Measurements from ENCODE around the gene GRIK3. TPM values are rescaled to one million over a fixed set of nuclear protein-coding genes. Genes with fewer than 3 reads are reported as not detected.

GRIK3 gene
- total and polyA plus RNA-seq, 2 of the 8 experiments (the other 6 are each of a cell fraction or from before 2014, with no cell fraction given) = 2.1 to 3.4 TPM

DNA sequence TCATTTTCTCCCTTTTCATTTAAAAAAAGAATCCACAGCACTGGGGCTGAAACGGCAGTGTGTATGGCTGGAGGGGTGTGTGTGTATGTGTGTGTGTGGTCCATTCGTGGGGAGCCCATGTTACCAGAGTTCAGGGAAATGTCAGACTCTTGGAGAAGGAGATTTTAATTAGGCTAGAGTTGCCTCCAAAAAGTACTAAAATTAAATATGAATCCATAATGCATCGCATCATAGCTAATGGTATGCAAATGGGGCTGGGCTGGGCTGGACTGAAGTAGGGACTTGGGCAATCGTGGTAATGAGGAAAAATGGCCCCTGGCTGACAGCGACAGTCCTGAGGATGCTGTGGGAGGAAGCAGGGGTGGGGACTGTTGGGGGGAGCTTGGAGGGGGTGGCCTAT lies 24.8 kb downstream of the GRIK3 start:
- Histone ChIP-seq H2BK15ac (ENCODE audit: low read length) (no peak overlapping the region), H2BK120ac (replicated peaks; ENCODE audit: low read depth, low read length) (no peak overlapping the region), H3K56ac (replicated peaks; ENCODE audit: insufficient read length, low read depth, low read length) (no peak overlapping the region), H3K9ac (replicated peaks in 1 of 4; ENCODE audit: extremely low read depth in 1 of 4, low read depth in 3 of 4, low read length in 3 of 4) (no peak overlapping the region), H3K23me2 (ENCODE audit: low read depth, low read length) (no peaks in the 10 kb centered on the region), H4K8ac (ENCODE audit: extremely low read depth, insufficient read depth, low read length) (no peak overlapping the region; the same call in 1 of the 2 replicates), H3K4ac (replicated peaks; ENCODE audit: insufficient read length, low read depth, low read length) (no peak overlapping the region), H2AK5ac (ENCODE audit: low read depth, low read length) (no peak overlapping the region), H3K9me3 (ENCODE audit: insufficient read depth in 2 of 2, low read depth in 1 of 2, low read length in 1 of 2) (no peaks in the 10 kb centered on the region), H3K18ac (ENCODE audit: extremely low read depth, low read length) (no peak overlapping the region), H3K23ac (ENCODE audit: insufficient read length) (no peak overlapping the region), H3K27me3 (replicated peaks in 1 of 4; ENCODE audit: control insufficient read depth in 3 of 4, extremely low read depth in 1 of 4, insufficient read depth in 3 of 4, low read length in 3 of 4) (no peaks in the 10 kb centered on the region; a peak in 1 of 7 replicates), H2BK5ac (ENCODE audit: low read depth, low read length) (no peak overlapping the region), H4K91ac (replicated peaks; ENCODE audit: insufficient read length, low read length) (no peak overlapping the region), H3K14ac (ENCODE audit: insufficient read length) (no peak overlapping the region), H3K4me3 (ENCODE audit: extremely low read depth in 1 of 4, insufficient read depth in 2 of 4, low read depth in 3 of 4, low read length in 4 of 4) (no peak overlapping the region), H3K79me2 (ENCODE audit: control insufficient read depth in 1 of 2, insufficient read depth in 2 of 2, low read length in 2 of 2) (no peaks in the 10 kb centered on the region), H2BK20ac (ENCODE audit: low read length) (no peak overlapping the region), H3K27ac (ENCODE audit: low read depth, low read length) (no peak overlapping the region), H4K5ac (ENCODE audit: insufficient read length, low read depth, low read length) (no peak overlapping the region), H3K36me3 (ENCODE audit: control insufficient read depth in 2 of 4, insufficient read depth in 4 of 4, low read length in 3 of 4) (no peaks in the 10 kb centered on the region), H2AFZ (ENCODE audit: low read length) (no peak overlapping the region), H3K4me2 (ENCODE audit: insufficient read depth in 1 of 2, low read depth in 2 of 2, low read length in 2 of 2) (no peak overlapping the region), H3K79me1 (ENCODE audit: low read depth, low read length) (no peaks in the 10 kb centered on the region; the same call in 1 of the 2 replicates), H2BK12ac (ENCODE audit: low read depth, low read length) (no peak overlapping the region), H4K20me1 (replicated peaks in 1 of 2; ENCODE audit: control insufficient read depth in 1 of 2, insufficient read depth in 2 of 2, low read length in 2 of 2) (no peaks in the 10 kb centered on the region), H3K4me1 (replicated peaks in 1 of 4; ENCODE audit: control insufficient read depth in 3 of 4, insufficient read depth in 4 of 4, low read length in 3 of 4) (peaks cover 0 to 10% (median 2%) of the 10 kb centered on the region in 4 experiments; a peak in 3 of 7 replicates)
- WGBS, 2 experiments (ENCODE audit: extremely low coverage in 1 of 2, insufficient coverage in 1 of 2, insufficient read length in 1 of 2, insufficient replicate concordance in 2 of 2, low coverage in 1 of 2, low lambda C conversion rate in 2 of 2, missing lambda C conversion rate in 1 of 2) = 91% methylated on average over 4 of the region's 5 CpGs; no CpG with 5 or more reads in 1 of the 2 experiments
- ChIA-PET CTCF (ENCODE audit: partially characterized antibody) (interaction anchor here (0.6 to 2.5 kb wide), 8 partner anchors 8 to 437 kb away, joined by 3 to 10 read pairs (median 3); no protein-coding TSS in a partner anchor), POLR2A (ENCODE audit: partially characterized antibody) (interaction anchor here (1.0 kb wide), 1 partner anchor 26 kb away, joined by 4 read pairs; no protein-coding TSS in a partner anchor)
- DNase-seq (ENCODE audit: low read depth in 1 of 2, low spot score in 2 of 2) (no peak), FAIRE-seq (no peak)
- TF ChIP-seq TAF7 (optimal IDR thresholded peaks at IDR 0.05; ENCODE audit: borderline replicate concordance, low read depth, low read length) = no peak
- TF ChIP-seq, protein P1, sequence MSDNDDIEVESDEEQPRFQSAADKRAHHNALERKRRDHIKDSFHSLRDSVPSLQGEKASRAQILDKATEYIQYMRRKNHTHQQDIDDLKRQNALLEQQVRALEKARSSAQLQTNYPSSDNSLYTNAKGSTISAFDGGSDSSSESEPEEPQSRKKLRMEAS (IDR thresholded peaks at IDR 0.05) = no peak
- TF ChIP-seq NANOG (IDR thresholded peaks at IDR 0.05; ENCODE audit: insufficient read depth, low read depth, low read length, poor library complexity, severe bottlenecking) = no peak
- TF ChIP-seq, protein P2, sequence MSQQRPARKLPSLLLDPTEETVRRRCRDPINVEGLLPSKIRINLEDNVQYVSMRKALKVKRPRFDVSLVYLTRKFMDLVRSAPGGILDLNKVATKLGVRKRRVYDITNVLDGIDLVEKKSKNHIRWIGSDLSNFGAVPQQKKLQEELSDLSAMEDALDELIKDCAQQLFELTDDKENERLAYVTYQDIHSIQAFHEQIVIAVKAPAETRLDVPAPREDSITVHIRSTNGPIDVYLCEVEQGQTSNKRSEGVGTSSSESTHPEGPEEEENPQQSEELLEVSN (IDR thresholded peaks at IDR 0.05) = no peak
- no peak for TF ChIP-seq SAP30 (IDR thresholded peaks at IDR 0.05; ENCODE audit: insufficient read depth, insufficient replicate concordance, low read length)
